Stimulated activated CD8-positive, alpha-beta memory T cell treated with anti-CD3 and anti-CD28 coated beads, Interleukin-4, amount 100 ng/mL, for 4 hours (primary cell): ENCODE measurements around the gene COPS4.
"Not testable (repeated sequence)": the region's sequence is repeated elsewhere in the genome, so short reads cannot be mapped to it uniquely, and the experiment has no call there.

Source experiments
- DNase-seq, 2 donors: peaks; one replicate each; pipeline ENCODE4 v3.0.0-alpha.2; 2020; ENCODE audit warnings: low read depth in 2 of 2, low spot score in 1 of 2

COPS4 gene

DNA sequence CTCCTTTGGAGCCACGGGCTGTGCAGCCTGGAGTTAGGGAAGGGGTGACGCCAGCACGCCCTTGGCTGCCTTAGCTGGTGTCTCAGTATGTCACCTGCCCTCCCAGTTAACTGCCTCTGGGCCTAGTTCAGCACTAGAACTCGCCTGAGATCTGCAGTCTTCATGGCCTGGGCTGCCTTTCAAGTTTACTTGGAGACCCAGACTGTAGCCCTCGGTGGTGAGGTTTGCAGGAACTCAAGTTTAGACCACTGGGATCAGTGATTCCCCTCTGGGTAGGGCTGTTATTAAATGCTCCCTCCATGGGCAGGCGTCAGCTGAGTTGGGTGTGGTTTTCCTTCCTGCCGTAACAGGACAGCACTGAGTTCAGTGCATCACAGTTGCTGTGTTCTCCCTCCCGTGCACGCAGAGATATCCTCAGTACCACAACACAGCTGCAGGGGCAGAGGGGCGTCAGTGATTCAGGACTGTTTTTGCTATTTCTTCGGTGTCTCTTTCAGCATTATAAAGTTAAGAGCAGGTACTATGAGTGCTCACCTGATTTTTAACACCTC is 49.0 kb downstream of the COPS4 start:
- no peak for DNase-seq

DNA sequence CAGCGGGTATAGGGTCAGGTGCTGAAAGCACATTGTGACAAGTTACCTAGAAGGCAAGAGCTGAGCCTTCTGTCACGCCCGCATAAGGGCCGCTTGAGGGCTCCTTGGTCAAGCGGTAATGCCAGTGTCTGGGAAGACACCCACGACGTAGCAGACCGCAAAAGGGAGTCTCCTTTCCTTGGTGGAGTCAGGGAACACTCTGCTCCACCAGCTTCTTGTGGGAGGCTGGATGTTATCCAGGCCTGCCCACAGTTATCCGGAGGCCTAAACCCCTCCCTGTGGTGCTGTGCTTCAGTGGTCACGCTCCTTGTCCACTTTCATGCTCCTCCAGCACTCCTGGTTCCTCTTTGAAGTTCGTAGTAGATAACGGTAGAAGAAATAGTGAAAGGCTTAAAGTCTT is 50.0 kb downstream of the COPS4 start:
- DNase-seq: not testable (repeated sequence)

DNA sequence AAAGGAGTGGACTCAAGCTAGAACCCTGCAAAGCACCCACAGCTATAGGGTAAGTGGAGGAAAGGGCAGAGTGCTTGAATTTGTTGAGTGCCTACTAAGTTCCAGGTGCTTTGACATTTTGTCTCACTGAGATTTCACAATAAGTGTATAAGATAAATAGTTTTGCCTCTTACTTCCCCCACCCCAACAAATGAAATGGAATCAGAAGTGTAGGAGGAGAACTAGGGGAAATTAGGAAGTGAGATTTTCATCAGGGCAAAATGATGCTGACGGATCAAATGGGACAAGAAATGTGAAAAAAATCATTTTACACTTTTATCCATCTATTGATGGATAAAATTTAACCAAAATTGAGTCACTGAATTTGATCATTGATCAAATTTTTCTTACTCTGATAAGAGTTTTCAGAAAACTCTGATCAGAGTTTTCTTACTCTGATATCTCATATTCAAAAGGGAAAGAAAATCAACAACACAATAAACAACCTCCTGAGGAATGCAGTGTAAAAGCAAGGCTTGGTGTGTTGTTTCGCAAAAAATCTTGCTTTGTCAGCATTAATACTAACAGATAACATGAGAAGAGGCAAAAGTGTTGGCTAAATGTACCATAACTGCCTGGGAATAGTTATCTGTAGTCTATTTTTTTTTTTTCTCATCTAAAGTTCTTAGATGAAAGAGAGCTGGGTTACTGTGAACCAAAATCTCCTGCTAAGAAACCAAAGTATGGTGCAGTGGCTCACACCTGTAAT is 54.6 kb downstream of the COPS4 start:
- DNase-seq: no peak

GRCh38 chr4:83093060-83093640 is 58.2 kb downstream of the COPS4 start:
- DNase-seq: no peak

- DNase-seq: no peak
Measured at GRCh38 chr4:83096397-83096796, 61.4 kb downstream of the COPS4 start.

GRCh38 chr4:83104991-83105390 is 70.0 kb downstream of the COPS4 start:
- DNase-seq: no peak

DNA sequence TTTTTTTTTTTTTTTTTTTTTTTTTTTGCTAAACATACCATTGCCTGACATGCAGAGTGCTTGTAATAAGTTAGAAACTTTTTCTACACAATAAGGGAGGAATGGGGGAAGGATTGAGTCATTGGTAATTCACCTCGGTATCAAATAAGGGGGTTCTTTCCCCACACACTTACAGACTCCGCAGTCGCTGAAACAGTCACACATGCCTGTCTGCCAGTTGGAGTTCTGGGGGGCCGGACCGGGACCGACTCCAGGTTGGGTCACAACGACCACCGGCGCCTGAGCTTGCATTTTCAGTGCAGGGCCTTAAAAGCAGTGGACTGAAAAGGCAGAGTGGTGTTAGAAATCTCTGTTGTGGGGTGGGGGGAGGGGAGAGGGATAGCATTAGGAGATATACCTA is 72.6 kb downstream of the COPS4 start:
- no peak for DNase-seq

DNA sequence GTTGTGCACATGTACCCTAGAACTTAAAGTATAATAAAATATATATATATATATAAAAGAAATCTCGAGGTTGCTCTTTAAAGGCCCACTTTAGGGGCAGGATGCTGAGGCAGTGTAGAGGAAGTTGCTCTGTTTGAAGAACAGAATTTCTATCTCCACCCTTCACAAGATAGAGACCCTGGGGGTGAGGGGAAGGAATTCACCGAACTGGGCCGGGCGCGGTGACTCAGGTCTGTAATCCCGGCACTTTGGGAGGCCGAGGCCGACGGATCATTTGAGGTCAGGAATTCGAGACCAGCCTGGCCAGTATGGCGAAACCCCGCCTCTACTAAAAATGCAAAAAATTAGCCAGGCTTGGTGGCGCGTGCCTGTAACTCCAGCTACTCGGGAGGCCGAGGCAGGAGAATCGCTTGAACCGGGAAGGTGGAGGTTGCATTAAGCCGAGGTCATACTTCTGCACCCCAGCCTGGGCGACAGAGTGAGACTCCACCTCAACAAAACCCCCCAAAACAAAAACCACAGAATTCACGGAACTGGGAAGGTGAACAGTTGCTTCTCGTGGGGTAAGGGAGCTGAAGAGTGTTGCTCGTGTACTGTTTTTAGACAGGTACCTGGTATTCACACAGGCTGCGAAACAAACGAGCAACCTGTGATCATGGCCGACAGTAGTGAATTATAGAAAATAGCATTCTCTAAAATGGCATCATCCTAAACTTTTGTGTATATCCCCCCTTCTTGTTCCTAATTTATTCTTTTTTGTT is 73.3 kb downstream of the COPS4 start:
- no peak for DNase-seq

DNA sequence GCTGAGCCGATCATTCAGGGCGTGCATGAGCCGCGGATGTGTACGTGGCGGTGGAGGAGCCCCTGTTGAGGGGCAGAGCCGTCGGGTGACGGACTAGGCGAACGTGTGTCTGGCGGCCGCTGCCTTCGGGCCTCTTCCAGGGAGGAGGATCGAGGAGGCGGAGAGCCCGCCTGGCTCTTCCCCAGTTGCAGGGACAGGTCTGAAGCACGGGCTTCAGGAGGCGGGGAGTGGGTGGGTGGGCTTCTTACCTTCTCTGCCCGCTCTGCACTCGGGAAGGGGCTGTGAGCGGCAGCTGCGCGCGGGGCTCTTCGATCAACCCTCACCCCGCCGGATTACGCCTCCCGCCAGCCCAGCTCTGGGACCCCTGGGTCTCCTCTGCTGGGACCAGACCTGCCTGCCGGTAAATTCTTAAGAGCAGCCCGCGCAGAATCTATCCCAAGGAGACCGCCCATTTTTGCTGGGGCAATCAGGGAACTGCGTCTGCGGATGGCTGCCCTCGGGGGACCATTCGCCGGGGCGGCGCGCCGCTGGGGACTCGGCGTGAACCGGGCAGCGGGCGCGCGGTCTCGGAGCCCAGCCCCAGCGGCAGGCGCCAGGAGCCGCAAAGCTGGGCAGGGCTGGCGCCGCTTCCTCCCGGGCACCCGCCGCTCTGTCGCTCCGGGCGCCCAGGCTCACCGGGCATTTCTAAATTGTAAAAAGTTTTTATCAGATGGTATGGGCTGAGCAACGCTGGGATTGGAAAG is 74.7 kb downstream of the COPS4 start:
- no peak for DNase-seq

GRCh38 chr4:83110223-83110945 is 75.4 kb downstream of the COPS4 start:
- DNase-seq: peak; percentile 79 to 82

- no peak for DNase-seq
Measured at GRCh38 chr4:83110970-83111750, 76.2 kb downstream of the COPS4 start.

- DNase-seq: not testable (repeated sequence)
Measured at GRCh38 chr4:83111751-83112141, 76.8 kb downstream of the COPS4 start.

DNA sequence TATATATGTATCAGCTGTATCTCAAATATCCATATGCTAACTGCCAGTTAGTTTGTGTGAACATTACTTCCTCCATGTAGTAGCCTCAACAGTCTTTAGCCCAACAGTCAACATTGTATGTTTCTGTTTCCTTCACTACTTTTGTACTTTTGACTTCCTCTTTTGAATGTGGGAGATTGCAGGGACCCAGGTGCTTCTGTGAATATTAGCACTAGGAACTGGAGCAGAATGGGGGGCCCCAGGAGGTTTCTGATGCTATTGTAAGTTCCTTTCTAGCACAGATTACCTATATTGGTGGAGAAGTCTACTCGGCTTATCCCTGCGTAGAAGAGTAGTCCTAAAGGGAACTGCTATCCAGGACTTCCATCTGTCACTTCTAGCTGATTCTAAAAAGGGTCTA is 77.2 kb downstream of the COPS4 start:
- DNase-seq: no peak

- DNase-seq: no peak
Measured at GRCh38 chr4:83112678-83113428, 77.9 kb downstream of the COPS4 start.

DNA sequence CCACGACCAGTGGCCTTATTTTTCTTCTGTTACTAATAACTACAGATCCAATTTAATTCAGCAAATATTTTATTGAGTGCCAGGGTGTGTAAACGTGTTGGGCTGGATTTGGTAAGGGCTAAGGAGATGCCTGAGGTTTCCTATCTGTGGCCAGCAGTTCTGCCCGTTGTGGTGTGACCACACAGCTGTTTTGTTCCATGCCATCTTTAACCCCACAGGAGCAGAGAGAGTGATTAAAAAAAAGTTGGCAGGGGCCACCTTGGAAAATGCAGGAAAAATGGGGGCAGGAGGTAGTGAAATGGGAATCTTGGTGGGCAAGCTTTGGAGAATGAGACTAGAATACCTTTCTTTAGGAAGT is 78.4 kb downstream of the COPS4 start:
- DNase-seq: no peak

DNA sequence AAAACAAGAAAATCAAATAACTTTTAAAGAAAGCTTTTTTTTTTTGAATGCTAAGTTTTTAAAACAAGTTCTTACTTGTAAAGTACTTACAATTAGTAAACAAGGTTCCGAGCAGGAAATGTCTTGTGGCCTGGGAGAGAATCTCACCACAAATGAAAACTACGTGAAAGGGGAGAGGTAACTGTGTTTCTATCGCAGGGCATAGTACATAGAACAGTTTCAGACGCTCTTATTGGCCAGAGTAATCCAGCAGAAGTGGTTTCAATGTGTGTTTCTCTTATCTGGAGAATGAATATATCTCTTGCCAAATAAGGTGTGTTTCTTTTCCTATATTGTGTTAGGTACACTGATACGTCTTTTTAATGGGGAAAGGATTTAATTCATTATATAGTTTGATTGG is 79.6 kb downstream of the COPS4 start, which contains the start of gene PLAC8:
TSS of gene PLAC8 (minus strand) at position 154 of the 400 bp plus-strand sequence. CDS start 6,808 bp downstream, outside the sequence.
- DNase-seq: no peak

DNA sequence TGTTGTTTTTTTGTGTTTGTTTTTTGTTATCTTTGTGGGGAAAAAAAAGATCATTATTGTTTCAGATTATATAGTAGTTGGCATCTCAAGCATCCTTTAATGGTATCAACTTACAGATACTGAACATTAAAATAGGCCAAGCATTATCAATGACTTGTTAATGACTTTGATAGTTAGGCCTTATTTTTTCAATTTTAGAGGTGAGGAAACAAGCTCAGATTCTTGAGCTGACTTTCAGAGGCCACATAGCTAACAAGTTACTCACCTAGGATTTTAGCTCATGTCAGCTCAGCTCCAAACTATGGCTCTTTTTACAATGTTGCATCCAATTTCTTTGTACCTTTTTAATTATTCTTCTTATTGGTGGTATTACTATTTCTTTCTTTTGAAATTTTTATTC is 80.0 kb downstream of the COPS4 start:
- DNase-seq: no peak

- no peak for DNase-seq
Measured at GRCh38 chr4:83115656-83116285, 80.8 kb downstream of the COPS4 start.

DNA sequence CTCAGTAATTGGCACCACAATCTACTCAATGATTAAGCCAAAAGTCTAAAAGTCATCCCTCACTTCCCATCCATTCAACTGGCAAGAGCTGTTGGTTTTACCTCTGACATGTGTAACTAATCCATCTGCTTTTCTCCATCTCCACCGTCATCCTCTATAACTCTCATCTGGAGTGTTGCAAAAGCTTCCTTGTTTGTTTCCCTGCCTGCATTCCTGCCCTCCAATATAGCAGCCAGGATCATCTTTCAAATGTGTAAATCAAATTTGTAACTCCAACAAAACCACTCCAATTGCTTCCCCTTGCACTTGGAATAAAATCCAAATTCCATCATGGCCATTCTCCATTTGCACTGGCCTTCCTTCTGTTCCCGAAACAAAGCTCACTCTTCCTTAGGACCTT is 83.9 kb downstream of the COPS4 start:
- no peak for DNase-seq
